HEK293 (cell line): Measurements from ENCODE around the gene CNGA2.

Experiments
- CTCF ChIA-PET: fragments of 350-600 bp; formaldehyde crosslinking; extraction: SDS; loops from one replicate; lab custom pipeline; 2021; ENCODE audit warnings: antibody characterized with exemption; lab: Yijun Ruan, JAX
- POLR2A ChIA-PET: fragments of 300-600 bp; formaldehyde crosslinking; extraction: SDS; loops from one replicate; lab custom pipeline; 2020; ENCODE audit warnings: antibody characterized with exemption, inconsistent platforms; lab: Yijun Ruan, JAX
- H3K27ac ChIP-seq: fragments of 200-500 bp; sonication (Bioruptor generic); 2 replicates; pipeline ENCODE4 v1.5.1; 2014; ENCODE audit warnings: low read depth, low read length, control low read depth, inconsistent platforms; ENCODE audit errors: extremely low read depth
- H3K36me3 ChIP-seq, 2 experiments: fragments of 200-500 bp in 1 of 2; sonication (Bioruptor generic) in 1 of 2; 1 replicate in 1 of 2; 2 replicates in 1 of 2; pipeline ENCODE4 v1.5.1; 2014 to 2017; ENCODE audit warnings: inconsistent platforms in 2 of 2, low read length in 2 of 2; ENCODE audit not compliant: control insufficient read depth in 2 of 2, insufficient read depth in 1 of 2
- H3K4me1 ChIP-seq: fragments of 200-500 bp; sonication (Bioruptor generic); 2 replicates; pipeline ENCODE4 v1.5.1; 2014; ENCODE audit warnings: mild to moderate bottlenecking, low read length, inconsistent platforms; ENCODE audit not compliant: control insufficient read depth, insufficient read depth
- H3K4me3 ChIP-seq: 2 replicates; pipeline ENCODE4 v1.5.1; 2011; ENCODE audit warnings: low read depth, mild to moderate bottlenecking, control low read depth, low read length, moderate library complexity
- H3K9me3 ChIP-seq: fragments of 200-500 bp; sonication (Bioruptor generic); 2 replicates; pipeline ENCODE4 v1.5.1; 2014; ENCODE audit warnings: low read depth, low read length, inconsistent platforms; ENCODE audit not compliant: control insufficient read depth, insufficient read depth
- CTCF ChIP-seq: fragments of 450-650 bp; formaldehyde crosslinking; IDR thresholded peaks from 2 replicates; pipeline ENCODE4 v1.5.1; 2016; ENCODE audit warnings: missing biosample characterization, missing genetic modification characterization
- HOXC10 ChIP-seq: sonication (generic); formaldehyde crosslinking; IDR thresholded peaks from 2 replicates; pipeline ENCODE4 v1.8.1; 2023; ENCODE audit warnings: mild to moderate bottlenecking, missing genetic modification reagents
- KLF8 ChIP-seq: fragments of 450-650 bp; formaldehyde crosslinking; IDR thresholded peaks from 2 replicates; pipeline ENCODE4 v1.5.1; 2016; ENCODE audit warnings: missing biosample characterization, missing genetic modification characterization
- PRDM1 ChIP-seq: fragments of 450-650 bp; formaldehyde crosslinking; IDR thresholded peaks from 2 replicates; pipeline ENCODE4; 2016; ENCODE audit warnings: missing biosample characterization, missing genetic modification characterization
- ZNF146 ChIP-seq: fragments of 450-650 bp; formaldehyde crosslinking; IDR thresholded peaks from 2 replicates; pipeline ENCODE4 v1.5.1; 2016; ENCODE audit warnings: missing biosample characterization, missing genetic modification characterization
- ZNF148 ChIP-seq: fragments of 450-650 bp; formaldehyde crosslinking; IDR thresholded peaks from 2 replicates; pipeline ENCODE4 v1.5.0; 2017; ENCODE audit warnings: missing biosample characterization, missing genetic modification characterization, borderline replicate concordance
- ZNF341 ChIP-seq: fragments of 450-650 bp; formaldehyde crosslinking; IDR thresholded peaks from 2 replicates; pipeline ENCODE4; 2016; ENCODE audit warnings: low read depth, missing biosample characterization, missing genetic modification characterization
- ZNF529 ChIP-seq: fragments of 450-650 bp; formaldehyde crosslinking; IDR thresholded peaks from 2 replicates; pipeline ENCODE4 v1.5.1; 2017; ENCODE audit warnings: missing genetic modification characterization, missing biosample characterization; ENCODE audit not compliant: insufficient replicate concordance
- ZNF571 ChIP-seq: fragments of 450-650 bp; formaldehyde crosslinking; IDR thresholded peaks from 2 replicates; pipeline ENCODE4 v1.5.0; 2017; ENCODE audit warnings: missing biosample characterization, missing genetic modification characterization
- ZNF639 ChIP-seq: fragments of 450-650 bp; formaldehyde crosslinking; IDR thresholded peaks from 2 replicates; pipeline ENCODE4 v1.5.1; 2016; ENCODE audit warnings: missing biosample characterization, missing genetic modification characterization
- ZNF654 ChIP-seq: fragments of 450-650 bp; formaldehyde crosslinking; IDR thresholded peaks from 2 replicates; pipeline ENCODE4 v1.5.1; 2016; ENCODE audit warnings: low read depth, missing biosample characterization, missing genetic modification characterization
- ZNF704 ChIP-seq: fragments of 450-650 bp; formaldehyde crosslinking; IDR thresholded peaks from 2 replicates; pipeline ENCODE4 v1.5.1; 2016; ENCODE audit warnings: missing biosample characterization, missing genetic modification characterization
- ZNF747 ChIP-seq: fragments of 450-650 bp; formaldehyde crosslinking; IDR thresholded peaks from 2 replicates; pipeline ENCODE4 v1.5.1; 2016; ENCODE audit warnings: missing biosample characterization, missing genetic modification characterization
- ZNF76 ChIP-seq: fragments of 450-650 bp; formaldehyde crosslinking; IDR thresholded peaks from 2 replicates; pipeline ENCODE4; 2016; ENCODE audit warnings: low read depth, missing biosample characterization, missing genetic modification characterization, borderline replicate concordance
- ZNF777 ChIP-seq: fragments of 450-650 bp; formaldehyde crosslinking; IDR thresholded peaks from 2 replicates; pipeline ENCODE4 v1.5.1; 2017; ENCODE audit warnings: missing biosample characterization, missing genetic modification characterization, borderline replicate concordance
- ZSCAN23 ChIP-seq: fragments of 450-650 bp; formaldehyde crosslinking; IDR thresholded peaks from 2 replicates; pipeline ENCODE4 v1.5.1; 2016; ENCODE audit warnings: missing biosample characterization, missing genetic modification characterization
- ZSCAN4 ChIP-seq: fragments of 450-650 bp; formaldehyde crosslinking; IDR thresholded peaks from 2 replicates; pipeline ENCODE4 v1.5.1; 2017; ENCODE audit warnings: missing biosample characterization, missing genetic modification characterization
- ZSCAN5A ChIP-seq: fragments of 450-650 bp; formaldehyde crosslinking; IDR thresholded peaks from 2 replicates; pipeline ENCODE4 v1.5.1; 2016; ENCODE audit warnings: missing biosample characterization, missing genetic modification characterization

The CNGA2 gene

GRCh38 chrX:151735219-151735618 lies 673 bp downstream of the CNGA2 start (continued):
- TF ChIP-seq ZSCAN4 (tag by site-specific recombination) = no peak
- TF ChIP-seq ZNF747 = no peak
- no peak for TF ChIP-seq ZNF76
- TF ChIP-seq ZNF148 = no peak

GRCh38 chrX:151736685-151737084 lies 2.1 kb downstream of the CNGA2 start:
- no peaks in the 10 kb centered on the region for H3K4me1 ChIP-seq
- ChIA-PET CTCF (no interaction called here), POLR2A (no interaction called here)
- H3K27ac ChIP-seq = no peak overlapping the region
- H3K36me3 ChIP-seq = no peaks in the 10 kb centered on the region
- H3K4me3 ChIP-seq = no peak overlapping the region
- TF ChIP-seq ZNF704 (tag by site-specific recombination) (no peak), HOXC10 (CRISPR knock-in tag) (no peak), CTCF (no peak), PRDM1 (no peak), ZNF571 (no peak), ZNF639 (tag by site-specific recombination) (no peak), ZNF529 (no peak), ZNF654 (tag by site-specific recombination) (no peak), ZNF341 (tag by site-specific recombination) (no peak), KLF8 (no peak), ZSCAN23 (tag by site-specific recombination) (no peak), ZNF777 (tag by site-specific recombination) (no peak), ZSCAN5A (tag by site-specific recombination) (no peak), ZNF146 (no peak)
- no peaks in the 10 kb centered on the region for H3K9me3 ChIP-seq
